Skeletal muscle satellite cell (primary cell): ENCODE results near the gene STRC. TPM values are rescaled to one million over a fixed set of nuclear protein-coding genes. Genes with fewer than 3 reads are reported as not detected.
"Not testable (repeated sequence)": the region's sequence is repeated elsewhere in the genome, so short reads cannot be mapped to it uniquely, and the experiment has no call there.

Experiments
- H3K27me3 ChIP-seq: 2 replicates; pipeline ENCODE4 v1.7.0; 2013; ENCODE audit warnings: low read length; ENCODE audit not compliant: control insufficient read depth, insufficient read depth
- H3K36me3 ChIP-seq: 2 replicates; pipeline ENCODE4 v1.7.0; 2013; ENCODE audit warnings: mild to moderate bottlenecking, control low read depth, low read length; ENCODE audit not compliant: insufficient read depth
- H3K4me1 ChIP-seq: 2 replicates; pipeline ENCODE4 v1.7.0; 2013; ENCODE audit warnings: low read length; ENCODE audit not compliant: control insufficient read depth, insufficient read depth
- H3K4me2 ChIP-seq: 2 replicates; pipeline ENCODE4 v1.7.0; 2013; ENCODE audit warnings: mild to moderate bottlenecking, low read length
- H3K4me3 ChIP-seq: 2 replicates; pipeline ENCODE4 v1.7.0; 2013; ENCODE audit warnings: low read length
- H3K9ac ChIP-seq: 2 replicates; pipeline ENCODE4 v1.7.0; 2013; ENCODE audit warnings: mild to moderate bottlenecking, low read depth, low read length, moderate library complexity
- H3K9me3 ChIP-seq: replicated peaks from 2 replicates; pipeline ENCODE4 v1.7.0; 2013; ENCODE audit warnings: mild to moderate bottlenecking, control low read depth, low read length
- total RNA-seq: library from RNA; depleted of rRNA; stranded (reverse); fragments of >200 nt; gene quantifications from 2 replicates; pipeline ENCODE4 v1.2.3, GENCODE V29; 2012; rRNA removed

The STRC gene
- total RNA-seq, result under 0.01 TPM in 1 of 2 replicates, not detected in the other

- not testable (repeated sequence) for H3K9me3 ChIP-seq, H3K36me3 ChIP-seq, H3K9ac ChIP-seq, H3K4me1 ChIP-seq, H3K4me3 ChIP-seq, H3K4me2 ChIP-seq
- peaks cover 13% of the 10 kb centered on the region for H3K27me3 ChIP-seq
Measured at GRCh38 chr15:43618700-43619099, at the start of gene STRC. TSS of gene STRC (minus strand) at chr15:43618800. CDS start at chr15:43618722, 78 bp downstream.

DNA sequence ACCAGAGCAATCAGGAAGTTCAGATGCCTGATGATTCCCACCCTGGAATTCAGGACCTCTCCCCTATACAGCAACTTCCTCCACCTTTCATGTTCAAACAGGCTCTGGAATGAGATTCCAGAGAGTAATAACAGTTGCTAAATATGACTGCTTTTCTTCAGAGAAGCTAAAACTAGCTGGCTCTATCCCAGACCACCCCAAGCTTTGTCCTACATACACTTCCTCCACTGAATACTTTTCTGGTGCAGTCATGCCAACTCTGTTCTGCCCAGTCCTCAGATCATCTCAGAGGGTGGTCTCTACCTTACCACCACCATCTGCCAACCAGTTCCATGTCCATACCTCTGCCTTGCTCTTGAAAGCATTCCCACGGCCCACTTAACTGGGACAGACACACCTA is 47.6 kb upstream of the STRC start:
- not testable (repeated sequence) for H3K4me2 ChIP-seq, H3K9me3 ChIP-seq, H3K9ac ChIP-seq

DNA sequence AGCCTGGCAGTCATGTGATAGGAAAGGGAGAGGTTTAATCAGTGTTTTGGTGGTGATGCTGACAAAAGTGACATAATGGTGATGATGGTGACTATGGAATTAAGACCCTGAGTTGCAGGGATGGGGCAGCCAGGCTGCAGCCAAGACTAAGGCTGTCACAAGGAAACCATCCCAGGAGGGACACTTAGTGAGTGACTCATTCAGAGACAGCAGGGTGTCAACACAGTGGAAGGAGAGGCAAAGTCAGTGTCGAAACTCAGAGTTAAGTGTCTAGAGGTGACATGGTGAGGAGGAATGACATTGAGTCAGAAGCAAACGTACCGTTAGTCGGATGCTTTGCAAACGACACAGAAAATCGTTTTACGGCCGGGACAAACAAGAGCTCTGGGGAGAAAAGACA is 44.7 kb upstream of the STRC start:
- not testable (repeated sequence) for H3K4me2 ChIP-seq, H3K27me3 ChIP-seq

More for the DNA sequence above, 47.6 kb upstream of the STRC start:
- H3K27me3 ChIP-seq, H3K4me3 ChIP-seq, H3K36me3 ChIP-seq, H3K4me1 ChIP-seq: not testable (repeated sequence)

GRCh38 chr15:43662293-43662692 is 43.7 kb upstream of the STRC start:
- not testable (repeated sequence) for H3K9ac ChIP-seq, H3K9me3 ChIP-seq, H3K4me2 ChIP-seq, H3K4me1 ChIP-seq, H3K36me3 ChIP-seq, H3K27me3 ChIP-seq, H3K4me3 ChIP-seq

More for the DNA sequence above, 44.7 kb upstream of the STRC start:
- not testable (repeated sequence) for H3K9me3 ChIP-seq, H3K36me3 ChIP-seq, H3K4me1 ChIP-seq, H3K4me3 ChIP-seq, H3K9ac ChIP-seq

GRCh38 chr15:43659727-43660126 is 41.1 kb upstream of the STRC start:
- not testable (repeated sequence) for H3K4me2 ChIP-seq, H3K36me3 ChIP-seq, H3K27me3 ChIP-seq, H3K9me3 ChIP-seq, H3K4me1 ChIP-seq, H3K9ac ChIP-seq, H3K4me3 ChIP-seq

- not testable (repeated sequence) for H3K36me3 ChIP-seq, H3K4me1 ChIP-seq, H3K9ac ChIP-seq, H3K27me3 ChIP-seq, H3K9me3 ChIP-seq, H3K4me2 ChIP-seq, H3K4me3 ChIP-seq
Measured at GRCh38 chr15:43649430-43649926, 30.9 kb upstream of the STRC start.

DNA sequence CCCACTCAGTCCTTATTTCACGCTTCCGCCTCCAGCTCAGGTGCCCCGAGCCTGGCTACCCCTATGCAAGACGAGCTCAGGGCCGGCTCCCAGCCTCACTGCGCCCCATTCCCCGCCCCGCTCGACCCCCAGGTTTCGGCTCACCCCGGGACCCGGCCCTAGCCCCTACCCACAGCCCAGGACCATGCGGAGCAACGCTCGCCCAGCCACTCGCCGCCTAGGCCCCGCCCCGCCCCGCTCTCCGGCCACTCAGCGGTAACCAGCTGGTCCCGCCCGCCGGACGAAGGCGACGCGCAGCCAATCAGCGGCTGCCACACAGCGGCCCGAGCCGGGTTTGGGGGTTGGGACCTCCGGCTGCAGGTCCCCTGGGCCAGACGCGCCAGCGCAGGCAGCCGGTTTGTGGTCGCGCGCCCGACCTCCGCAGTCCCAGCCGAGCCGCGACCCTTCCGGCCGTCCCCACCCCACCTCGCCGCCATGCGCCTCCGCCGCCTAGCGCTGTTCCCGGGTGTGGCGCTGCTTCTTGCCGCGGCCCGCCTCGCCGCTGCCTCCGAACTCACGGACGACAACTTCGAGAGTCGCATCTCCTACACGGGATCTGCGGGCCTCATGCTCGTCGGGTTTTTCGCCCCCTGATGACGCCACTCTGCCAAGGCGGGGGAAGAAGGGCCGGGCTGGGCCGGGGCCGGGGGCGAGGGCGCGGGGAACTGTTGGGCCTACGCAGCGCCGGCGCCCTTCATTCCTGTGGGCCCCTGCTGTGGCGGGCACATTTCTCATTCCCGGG is 30.2 kb upstream of the STRC start, which contains the start of gene CATSPER2:
Gene CATSPER2, minus strand, starts transcription at position 196 of the 781 bp plus-strand sequence. CDS start 783 bp downstream, outside the sequence.
- H3K27me3 ChIP-seq, result no peaks in the 10 kb centered on the region
- no peaks in the 10 kb centered on the region for H3K9me3 ChIP-seq
- no peak within 1 kb of the TSS for H3K9ac ChIP-seq
- no peaks in the 10 kb centered on the region for H3K4me1 ChIP-seq
- H3K4me3 ChIP-seq, result no peak within 1 kb of the TSS
- H3K36me3 ChIP-seq, result peaks cover 4% of the 10 kb centered on the region
- H3K4me2 ChIP-seq, result no peak within 1 kb of the TSS

DNA sequence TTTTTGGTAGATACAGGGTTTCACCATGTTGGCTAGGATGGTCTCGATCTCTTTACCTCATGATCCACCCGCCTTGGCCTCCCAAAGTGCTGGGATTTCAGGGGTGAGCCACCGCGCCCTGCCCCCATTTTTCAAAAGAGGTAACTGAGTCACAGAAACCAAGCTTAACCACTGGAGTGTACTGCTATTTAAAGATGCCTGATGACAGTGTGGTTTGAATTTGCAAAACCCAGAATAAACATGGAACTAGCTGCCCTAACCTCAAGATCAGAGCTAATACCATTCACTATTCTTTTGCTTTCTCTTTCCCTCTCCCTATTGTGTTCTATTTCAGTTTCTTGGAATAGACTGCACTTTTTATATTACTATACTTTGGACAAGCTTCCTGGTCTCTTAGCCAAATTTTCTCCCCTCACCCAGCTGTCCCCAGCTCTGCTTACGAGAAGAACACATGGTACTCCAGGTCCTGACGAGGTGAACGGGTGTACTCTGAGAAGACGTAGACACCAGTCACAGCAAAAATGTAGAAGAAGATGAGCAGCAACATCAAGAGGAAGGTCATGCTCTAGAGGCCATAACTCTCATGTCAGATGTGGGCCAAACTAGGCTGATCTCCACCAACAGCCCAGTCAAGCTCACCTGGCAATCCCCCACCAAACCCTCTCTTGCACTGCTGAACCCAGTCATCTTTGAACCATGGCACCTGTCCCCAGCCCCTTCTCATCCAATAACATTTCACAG is 20.0 kb upstream of the STRC start:
- H3K9me3 ChIP-seq, H3K36me3 ChIP-seq, H3K4me2 ChIP-seq, H3K9ac ChIP-seq, H3K4me1 ChIP-seq, H3K27me3 ChIP-seq, H3K4me3 ChIP-seq: not testable (repeated sequence)

DNA sequence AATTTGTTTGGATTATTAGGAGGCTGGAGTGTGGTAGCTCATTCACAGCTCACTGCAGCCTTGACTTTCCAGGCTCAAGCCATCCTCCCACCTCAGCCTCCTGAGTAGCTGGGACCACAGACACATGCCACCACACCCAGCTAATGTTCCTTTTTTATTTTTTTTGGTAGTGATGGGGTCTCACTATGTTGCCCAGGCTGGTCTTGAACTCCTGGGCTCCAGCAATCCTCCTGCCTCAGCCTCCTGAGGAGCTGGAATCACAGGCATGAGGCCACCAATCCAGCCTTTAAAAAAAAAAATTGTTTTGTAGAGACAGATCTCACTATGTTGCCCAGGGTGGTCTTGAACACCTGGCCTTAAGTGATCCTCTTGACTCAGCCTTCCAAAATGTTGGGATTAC is 8.3 kb upstream of the STRC start:
- peaks cover 13% of the 10 kb centered on the region for H3K27me3 ChIP-seq
- not testable (repeated sequence) for H3K9me3 ChIP-seq, H3K4me3 ChIP-seq, H3K4me2 ChIP-seq, H3K4me1 ChIP-seq, H3K9ac ChIP-seq, H3K36me3 ChIP-seq

GRCh38 chr15:43625106-43625505 is 6.5 kb upstream of the STRC start:
- H3K9ac ChIP-seq, result no peak overlapping the region
- peaks cover 21% of the 10 kb centered on the region for H3K27me3 ChIP-seq
- H3K4me3 ChIP-seq, result no peak overlapping the region
- no peaks in the 10 kb centered on the region for H3K4me1 ChIP-seq
- H3K36me3 ChIP-seq, result no peaks in the 10 kb centered on the region
- no peak overlapping the region for H3K4me2 ChIP-seq
- no peaks in the 10 kb centered on the region for H3K9me3 ChIP-seq

GRCh38 chr15:43622068-43622799 is 3.6 kb upstream of the STRC start:
- not testable (repeated sequence) for H3K4me3 ChIP-seq, H3K36me3 ChIP-seq, H3K9me3 ChIP-seq, H3K4me2 ChIP-seq, H3K4me1 ChIP-seq, H3K9ac ChIP-seq
- peaks cover 21% of the 10 kb centered on the region for H3K27me3 ChIP-seq
